K562 treated with DMSO at 1 percent for 4 hours (cell line): ENCODE measurements around the gene PCDHA10. TPM values are rescaled to one million over a fixed set of nuclear protein-coding genes. Genes with fewer than 3 reads are reported as not detected.

Source experiments
- total RNA-seq: library from RNA; unstranded; fragments of 300-600 nt; gene quantifications from 2 replicates; pipeline ENCODE4 v1.2.3, GENCODE V29; 2022; ENCODE audit not compliant: insufficient read depth

Gene PCDHA10, protein sequence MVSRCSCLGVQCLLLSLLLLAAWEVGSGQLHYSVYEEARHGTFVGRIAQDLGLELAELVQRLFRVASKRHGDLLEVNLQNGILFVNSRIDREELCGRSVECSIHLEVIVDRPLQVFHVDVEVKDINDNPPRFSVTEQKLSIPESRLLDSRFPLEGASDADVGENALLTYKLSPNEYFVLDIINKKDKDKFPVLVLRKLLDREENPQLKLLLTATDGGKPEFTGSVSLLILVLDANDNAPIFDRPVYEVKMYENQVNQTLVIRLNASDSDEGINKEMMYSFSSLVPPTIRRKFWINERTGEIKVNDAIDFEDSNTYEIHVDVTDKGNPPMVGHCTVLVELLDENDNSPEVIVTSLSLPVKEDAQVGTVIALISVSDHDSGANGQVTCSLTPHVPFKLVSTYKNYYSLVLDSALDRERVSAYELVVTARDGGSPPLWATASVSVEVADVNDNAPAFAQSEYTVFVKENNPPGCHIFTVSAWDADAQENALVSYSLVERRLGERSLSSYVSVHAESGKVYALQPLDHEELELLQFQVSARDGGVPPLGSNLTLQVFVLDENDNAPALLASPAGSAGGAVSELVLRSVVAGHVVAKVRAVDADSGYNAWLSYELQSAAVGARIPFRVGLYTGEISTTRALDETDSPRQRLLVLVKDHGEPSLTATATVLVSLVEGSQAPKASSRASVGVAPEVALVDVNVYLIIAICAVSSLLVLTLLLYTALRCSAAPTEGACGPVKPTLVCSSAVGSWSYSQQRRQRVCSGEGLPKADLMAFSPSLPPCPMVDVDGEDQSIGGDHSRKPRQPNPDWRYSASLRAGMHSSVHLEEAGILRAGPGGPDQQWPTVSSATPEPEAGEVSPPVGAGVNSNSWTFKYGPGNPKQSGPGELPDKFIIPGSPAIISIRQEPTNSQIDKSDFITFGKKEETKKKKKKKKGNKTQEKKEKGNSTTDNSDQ
- total RNA-seq, result not detected in 2 replicates

GRCh38 chr5:140855772-140856674 lies at the start of gene PCDHA10:
TSS of gene PCDHA10 (plus strand) at chr5:140855897. CDS start at chr5:140856049, 152 bp downstream.

DNA sequence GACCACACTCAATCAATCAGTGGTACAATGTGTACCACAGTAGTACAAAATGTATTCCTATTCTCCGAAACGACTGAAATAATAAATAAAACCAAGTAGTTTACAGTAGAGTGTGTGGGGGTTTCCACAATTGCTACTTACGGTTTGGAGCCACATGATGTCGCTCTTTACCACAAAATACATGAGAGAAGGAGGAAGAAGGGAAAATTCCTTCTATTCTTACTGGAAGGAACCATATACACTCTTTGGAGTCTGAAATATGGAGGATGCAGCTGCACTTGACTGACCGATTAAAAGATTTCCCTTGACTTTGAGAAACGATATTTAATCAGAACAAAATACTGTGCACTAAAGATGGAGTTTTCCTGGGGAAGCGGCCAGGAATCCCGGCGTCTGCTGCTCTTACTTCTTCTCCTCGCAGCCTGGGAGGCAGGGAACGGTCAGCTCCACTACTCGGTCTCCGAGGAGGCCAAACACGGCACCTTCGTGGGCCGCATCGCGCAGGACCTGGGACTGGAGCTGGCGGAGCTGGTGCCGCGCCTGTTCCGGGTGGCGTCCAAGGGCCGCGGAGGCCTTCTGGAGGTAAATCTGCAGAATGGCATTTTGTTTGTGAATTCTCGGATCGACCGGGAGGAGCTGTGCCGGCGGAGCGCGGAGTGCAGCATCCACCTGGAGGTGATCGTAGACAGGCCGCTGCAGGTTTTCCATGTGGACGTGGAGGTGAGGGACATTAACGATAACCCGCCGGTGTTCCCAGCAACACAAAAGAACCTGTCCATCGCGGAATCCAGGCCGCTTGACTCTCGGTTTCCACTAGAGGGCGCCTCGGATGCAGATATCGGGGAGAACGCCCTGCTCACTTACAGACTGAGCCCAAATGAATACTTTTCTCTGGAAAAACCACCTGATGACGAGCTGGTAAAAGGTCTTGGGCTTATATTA lies 48.6 kb upstream of the PCDHA10 start, which contains the start of gene PCDHA4:
Gene PCDHA4, plus strand, starts transcription at position 235 of the 942 bp plus-strand sequence.

DNA sequence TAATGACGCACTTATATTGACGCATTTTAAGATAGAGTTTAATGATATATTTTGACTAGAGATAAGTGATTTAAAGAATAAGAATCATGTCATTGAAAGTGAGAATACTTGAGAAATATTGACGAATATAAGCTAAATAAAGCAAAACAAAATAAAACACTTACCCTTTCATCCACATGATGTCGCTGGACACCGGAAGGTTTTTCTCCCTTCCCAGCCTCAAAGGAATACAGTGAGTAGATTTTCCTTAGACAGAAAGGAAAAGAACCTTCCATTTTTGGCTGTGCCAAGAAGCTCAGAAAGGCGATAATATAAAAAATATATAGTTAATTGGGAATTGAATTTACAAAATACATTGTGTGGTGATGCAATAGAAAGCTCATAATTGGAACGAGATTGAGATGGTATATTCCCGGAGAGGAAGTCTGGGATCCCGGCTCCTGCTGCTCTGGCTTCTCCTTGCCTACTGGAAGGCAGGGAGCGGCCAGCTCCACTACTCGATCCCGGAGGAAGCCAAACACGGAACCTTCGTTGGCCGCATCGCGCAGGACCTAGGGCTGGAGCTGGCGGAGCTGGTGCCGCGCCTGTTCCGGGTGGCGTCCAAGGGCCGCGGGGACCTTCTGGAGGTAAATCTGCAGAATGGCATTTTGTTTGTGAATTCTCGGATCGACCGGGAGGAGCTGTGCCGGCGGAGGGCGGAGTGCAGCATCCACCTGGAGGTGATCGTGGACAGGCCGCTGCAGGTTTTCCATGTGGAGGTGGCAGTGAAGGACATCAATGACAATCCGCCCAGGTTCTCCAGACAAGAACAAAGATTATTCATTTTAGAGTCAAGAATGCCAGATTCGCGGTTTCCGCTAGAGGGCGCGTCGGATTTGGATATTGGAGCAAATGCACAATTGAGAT lies 34.1 kb upstream of the PCDHA10 start, which contains the start of gene PCDHA5:
Gene PCDHA5, plus strand, starts transcription at position 239 of the 906 bp plus-strand sequence.

DNA sequence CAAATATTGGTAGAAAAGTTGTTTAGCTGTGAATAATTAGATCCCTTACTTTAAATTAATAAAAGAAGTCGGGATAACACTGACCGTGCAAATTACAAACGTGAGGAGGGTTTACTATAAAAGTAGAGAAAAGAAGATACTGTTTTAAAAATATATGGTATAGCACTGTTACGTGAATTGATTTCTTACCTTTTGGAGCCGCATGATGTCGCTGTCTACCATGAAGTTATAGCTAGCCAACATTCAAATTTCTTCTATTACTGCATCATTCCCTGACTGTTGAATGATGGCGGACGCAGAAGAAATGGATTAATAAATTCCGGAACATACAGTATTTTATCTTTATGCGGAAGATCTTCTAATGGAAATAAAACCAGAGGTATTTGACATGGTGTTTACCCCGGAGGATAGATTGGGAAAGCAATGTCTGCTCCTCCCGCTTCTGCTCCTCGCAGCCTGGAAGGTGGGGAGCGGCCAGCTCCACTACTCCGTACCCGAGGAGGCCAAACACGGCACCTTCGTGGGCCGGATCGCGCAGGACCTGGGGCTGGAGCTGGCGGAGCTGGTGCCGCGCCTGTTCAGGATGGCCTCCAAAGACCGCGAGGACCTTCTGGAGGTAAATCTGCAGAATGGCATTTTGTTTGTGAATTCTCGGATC lies 27.9 kb upstream of the PCDHA10 start, which contains the start of gene PCDHA6:
Gene PCDHA6, plus strand, starts transcription at position 257 of the 658 bp plus-strand sequence. Its CDS starts 132 bp downstream, at position 389.

DNA sequence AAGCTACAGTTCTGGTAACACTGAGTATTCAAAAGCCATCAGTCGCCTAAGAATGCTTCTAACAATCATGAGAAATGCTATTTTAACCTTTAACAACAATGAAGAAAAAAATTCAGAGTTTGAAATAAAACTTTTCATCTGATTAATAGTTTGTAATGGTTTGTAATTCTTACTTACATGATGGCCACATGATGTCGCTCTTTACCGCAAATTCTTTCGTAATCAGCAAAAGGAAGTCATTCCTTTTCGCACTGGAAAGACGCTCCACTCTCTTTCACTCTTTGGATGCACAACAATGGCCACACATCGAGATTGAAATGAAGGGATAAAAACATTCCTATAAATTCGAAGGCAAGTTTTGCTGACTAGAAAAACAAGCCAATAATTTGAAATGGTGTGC lies 21.7 kb upstream of the PCDHA10 start, which contains the start of gene PCDHA7:
Gene PCDHA7, plus strand, starts transcription at position 277 of the 400 bp plus-strand sequence. Its CDS starts 115 bp downstream, at position 392.

GRCh38 chr5:140840978-140841962 lies 14.4 kb upstream of the PCDHA10 start, which contains the start of gene PCDHA8:
TSS of gene PCDHA8 (plus strand) at chr5:140841187. CDS start at chr5:140841322, 135 bp downstream.

DNA sequence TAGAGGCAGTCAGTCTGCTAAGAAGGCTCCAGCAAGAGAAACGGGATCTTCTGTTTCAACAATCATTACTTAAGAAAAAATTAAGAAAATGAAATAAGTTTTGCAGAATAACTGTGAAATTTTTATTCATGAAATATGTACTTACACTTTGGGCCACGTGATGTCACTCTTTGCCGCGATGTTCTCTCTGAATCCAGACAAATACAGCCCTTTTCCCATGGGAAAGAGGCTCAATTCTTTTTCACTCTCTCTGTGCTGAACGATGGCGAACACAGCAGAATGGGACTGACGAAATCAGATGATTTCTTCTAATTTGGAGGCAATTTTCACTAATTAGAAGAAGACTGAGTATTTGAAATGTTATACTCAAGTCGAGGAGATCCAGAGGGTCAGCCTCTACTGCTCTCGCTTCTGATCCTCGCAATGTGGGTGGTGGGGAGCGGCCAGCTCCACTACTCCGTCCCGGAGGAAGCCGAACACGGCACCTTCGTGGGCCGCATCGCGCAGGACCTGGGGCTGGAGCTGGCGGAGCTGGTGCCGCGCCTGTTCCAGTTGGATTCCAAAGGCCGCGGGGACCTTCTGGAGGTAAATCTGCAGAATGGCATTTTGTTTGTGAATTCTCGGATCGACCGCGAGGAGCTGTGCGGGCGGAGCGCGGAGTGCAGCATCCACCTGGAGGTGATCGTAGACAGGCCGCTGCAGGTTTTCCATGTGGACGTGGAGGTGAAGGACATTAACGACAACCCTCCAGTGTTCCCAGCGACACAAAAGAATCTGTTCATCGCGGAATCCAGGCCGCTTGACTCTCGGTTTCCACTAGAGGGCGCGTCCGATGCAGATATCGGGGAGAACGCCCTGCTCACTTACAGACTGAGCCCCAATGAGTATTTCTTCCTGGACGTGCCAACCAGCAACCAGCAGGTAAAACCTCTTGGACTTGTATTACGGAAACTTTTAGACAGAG lies 7.3 kb upstream of the PCDHA10 start, which contains the start of gene PCDHA9:
Gene PCDHA9, plus strand, starts transcription at position 244 of the 964 bp plus-strand sequence. Its CDS starts 114 bp downstream, at position 358.

GRCh38 chr5:140868721-140869554 lies 13.2 kb downstream of the PCDHA10 start, which contains the start of gene PCDHA11:
TSS of gene PCDHA11 (plus strand) at chr5:140868957. CDS start at chr5:140869104, 147 bp downstream.

DNA sequence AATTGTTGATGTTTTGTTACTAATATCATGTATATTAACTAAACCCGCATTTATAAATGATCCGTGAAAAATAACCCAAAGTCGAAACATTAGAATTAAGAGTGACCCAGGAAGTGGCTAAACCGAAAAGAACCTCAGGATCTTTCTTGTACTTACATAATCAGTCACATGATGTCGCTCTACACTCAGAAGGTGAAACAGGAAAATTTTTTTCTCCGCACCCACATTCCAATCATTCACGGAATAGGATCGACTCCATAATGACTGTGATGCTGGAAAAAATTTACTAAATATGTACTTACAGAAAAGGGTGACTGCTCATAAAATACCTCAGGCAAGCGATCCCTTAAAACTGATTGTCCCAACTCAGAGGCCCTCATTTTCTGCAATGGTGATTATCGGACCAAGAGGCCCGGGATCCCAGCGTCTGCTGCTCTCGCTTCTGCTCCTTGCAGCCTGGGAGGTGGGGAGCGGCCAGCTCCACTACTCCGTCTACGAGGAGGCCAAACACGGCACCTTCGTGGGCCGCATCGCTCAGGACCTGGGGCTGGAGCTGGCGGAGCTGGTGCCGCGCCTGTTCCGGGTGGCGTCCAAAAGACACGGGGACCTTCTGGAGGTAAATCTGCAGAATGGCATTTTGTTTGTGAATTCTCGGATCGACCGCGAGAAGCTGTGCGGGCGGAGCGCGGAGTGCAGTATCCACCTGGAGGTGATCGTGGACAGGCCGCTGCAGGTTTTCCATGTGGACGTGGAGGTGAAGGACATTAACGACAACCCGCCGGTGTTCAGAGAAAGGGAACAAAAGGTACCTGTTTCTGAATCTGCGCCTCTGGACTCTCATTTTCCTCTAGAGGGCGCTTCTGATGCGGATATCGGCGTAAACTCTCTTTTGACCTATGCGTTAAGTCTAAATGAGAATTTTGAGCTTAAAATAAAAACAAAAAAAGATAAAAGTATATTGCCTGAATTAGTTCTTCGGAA lies 19.7 kb downstream of the PCDHA10 start, which contains the start of gene PCDHA12:
Gene PCDHA12, plus strand, starts transcription at position 224 of the 981 bp plus-strand sequence. Its CDS starts 165 bp downstream, at position 389.

GRCh38 chr5:140881889-140882590 lies 26.3 kb downstream of the PCDHA10 start, which contains the start of gene PCDHA13:
TSS of gene PCDHA13 (plus strand) at chr5:140882124. CDS start at chr5:140882269, 145 bp downstream.

